Lower leg skin (tissue), 4 donors: ENCODE measurements around the gene CAMTA1. TPM values are rescaled to one million over a fixed set of nuclear protein-coding genes. Genes with fewer than 3 reads are reported as not detected.
A peak's percentile ranks its signal among the peaks of the same experiment; 100 is the strongest.

Source experiments
- DNase-seq, 2 donors: peaks; one replicate each; pipeline ENCODE4 v3.0.0-alpha.2; 2019; ENCODE audit warnings: low spot score in 2 of 2
- H3K4me3 ChIP-seq: fragments of 200-600 bp; sonication (generic); 2 replicates; pipeline ENCODE4 v1.5.1; 2017; ENCODE audit warnings: mild to moderate bottlenecking, low read depth; ENCODE audit not compliant: poor library complexity, severe bottlenecking
- POLR2A ChIP-seq, 2 donors: fragments of 450-650 bp; IDR thresholded peaks; one replicate each; pipeline ENCODE4 v1.6.1; 2016 to 2017; ENCODE audit warnings: antibody characterized with exemption in 2 of 2, mild to moderate bottlenecking in 1 of 2, moderate library complexity in 1 of 2
- WGBS, 2 donors: methylation state at CpG; one replicate each; pipeline ENCODE4 v1.1.5; 2018; 5-methylcytosine and 5-hydroxymethylcytosine counted together
- intact Hi-C: fragments of 100-400 bp; cut with DNase I; formaldehyde crosslinking; loops from one replicate; pipeline ENCODE4 v1.15.0; 2023; ENCODE audit warnings: low total_unique reads
- total RNA-seq, 4 donors: library from RNA; depleted of rRNA; stranded (reverse); fragments of >200 nt; gene quantifications; one replicate each; pipeline ENCODE4 v1.1.0, GENCODE V29; 2016
- TF ChIP-seq, protein P1 (sequence below), 3 donors: fragments of 450-650 bp; IDR thresholded peaks; one replicate each; pipeline ENCODE4 v1.5.1; 2016; ENCODE audit warnings: antibody characterized with exemption in 3 of 3, mild to moderate bottlenecking in 3 of 3, moderate library complexity in 2 of 3

CAMTA1 gene
- total RNA-seq, 4 donors from 2014 or later = 24.4 to 52.3 (median 32.9) TPM

DNA sequence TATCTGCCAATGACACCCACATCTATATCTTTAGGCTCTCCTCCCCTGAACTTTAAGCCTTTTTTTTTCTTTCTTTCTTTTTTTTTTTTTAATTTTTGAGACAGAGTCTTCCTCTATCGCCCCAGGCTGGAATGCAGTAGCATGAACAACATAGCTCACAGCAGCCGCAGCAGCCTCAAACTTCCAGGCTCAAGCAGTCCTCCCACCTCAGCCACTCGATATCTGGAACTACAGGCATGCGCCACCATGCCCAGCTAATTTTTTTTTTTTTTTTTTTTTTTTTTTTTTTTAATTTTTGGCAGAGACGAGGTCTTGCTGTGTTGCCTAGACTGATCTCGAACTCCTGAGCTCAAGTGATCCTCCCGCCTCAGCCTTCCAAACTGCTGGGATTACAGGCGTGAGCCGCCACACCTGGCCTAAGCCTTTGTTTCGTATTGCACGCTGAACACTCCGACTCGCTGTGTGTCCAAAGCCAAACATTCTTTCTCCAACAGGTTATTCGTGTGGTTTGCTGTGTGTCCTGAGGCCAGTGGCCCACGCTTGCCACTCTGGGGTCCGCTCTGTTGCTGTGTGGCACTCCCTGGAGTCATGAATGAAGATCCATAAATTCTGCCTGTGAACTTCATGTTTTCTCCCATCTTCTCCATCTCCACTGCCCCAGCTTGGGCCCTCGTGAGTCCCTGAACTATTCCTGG is 119.4 kb downstream of the CAMTA1 start:
- 72 to 74% methylated on average over 17 of the region's 17 CpGs for WGBS, 2 donors
- peak in 1 of 2 donors; percentile 74 for DNase-seq
- TF ChIP-seq, protein P1, sequence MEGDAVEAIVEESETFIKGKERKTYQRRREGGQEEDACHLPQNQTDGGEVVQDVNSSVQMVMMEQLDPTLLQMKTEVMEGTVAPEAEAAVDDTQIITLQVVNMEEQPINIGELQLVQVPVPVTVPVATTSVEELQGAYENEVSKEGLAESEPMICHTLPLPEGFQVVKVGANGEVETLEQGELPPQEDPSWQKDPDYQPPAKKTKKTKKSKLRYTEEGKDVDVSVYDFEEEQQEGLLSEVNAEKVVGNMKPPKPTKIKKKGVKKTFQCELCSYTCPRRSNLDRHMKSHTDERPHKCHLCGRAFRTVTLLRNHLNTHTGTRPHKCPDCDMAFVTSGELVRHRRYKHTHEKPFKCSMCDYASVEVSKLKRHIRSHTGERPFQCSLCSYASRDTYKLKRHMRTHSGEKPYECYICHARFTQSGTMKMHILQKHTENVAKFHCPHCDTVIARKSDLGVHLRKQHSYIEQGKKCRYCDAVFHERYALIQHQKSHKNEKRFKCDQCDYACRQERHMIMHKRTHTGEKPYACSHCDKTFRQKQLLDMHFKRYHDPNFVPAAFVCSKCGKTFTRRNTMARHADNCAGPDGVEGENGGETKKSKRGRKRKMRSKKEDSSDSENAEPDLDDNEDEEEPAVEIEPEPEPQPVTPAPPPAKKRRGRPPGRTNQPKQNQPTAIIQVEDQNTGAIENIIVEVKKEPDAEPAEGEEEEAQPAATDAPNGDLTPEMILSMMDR (IDR thresholded peaks at IDR 0.05) = no peak
- TF ChIP-seq POLR2A (IDR thresholded peaks at IDR 0.05) = no peak
- no peak overlapping the region for H3K4me3 ChIP-seq
- intact Hi-C loops = no loop called here

DNA sequence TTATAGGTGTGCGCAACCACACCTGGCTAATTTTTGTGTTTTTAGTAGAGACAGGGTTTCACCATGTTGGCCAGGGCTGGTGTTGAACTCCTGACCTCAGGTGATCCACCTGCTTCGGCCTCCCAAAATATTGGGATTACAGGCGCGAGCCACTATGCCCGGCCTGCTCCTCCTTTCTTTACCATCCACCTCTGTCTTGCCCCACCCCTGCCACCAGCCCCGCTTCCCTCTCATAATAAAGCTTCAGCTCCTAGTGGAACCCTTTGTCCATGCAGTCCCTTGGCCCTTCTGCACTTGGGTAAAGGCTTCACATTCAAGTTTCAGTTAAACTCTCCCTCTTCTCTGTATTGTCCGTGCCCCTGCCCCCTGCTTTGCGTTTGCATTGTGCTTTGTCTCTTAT is 120.1 kb downstream of the CAMTA1 start:
- intact Hi-C loops = no loop called here
- WGBS, 2 donors = 88 to 90% methylated on average over 8 of the region's 8 CpGs
- TF ChIP-seq, protein P1 (IDR thresholded peaks at IDR 0.05) = no peak
- TF ChIP-seq POLR2A (IDR thresholded peaks at IDR 0.05) = no peak
- DNase-seq = peak in 1 of 2 donors; percentile 61
- H3K4me3 ChIP-seq = no peak overlapping the region

DNA sequence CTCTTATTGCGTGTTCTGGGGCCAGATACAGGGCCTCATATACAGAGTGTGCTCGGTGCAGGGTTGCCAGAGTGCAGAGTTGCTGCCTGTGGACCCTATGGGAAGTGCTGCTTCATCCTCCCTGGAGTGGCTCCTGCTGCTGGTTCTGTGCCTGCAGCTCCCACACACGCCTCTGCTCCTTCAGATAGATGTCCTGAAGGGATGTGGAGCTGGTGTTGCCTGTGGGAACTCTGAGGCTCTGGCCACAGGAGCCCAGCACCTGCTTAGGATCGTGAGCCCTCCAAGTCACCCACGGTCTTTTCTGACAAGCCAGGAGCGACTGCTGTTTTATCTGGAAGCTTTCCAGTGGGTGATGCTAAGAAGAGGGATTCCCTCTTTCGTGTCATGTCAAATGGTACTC is 120.5 kb downstream of the CAMTA1 start:
- DNase-seq = peak in 1 of 2 donors; percentile 8
- WGBS, 2 donors = 60% methylated on average over 7 of the region's 7 CpGs
- no peak overlapping the region for H3K4me3 ChIP-seq
- intact Hi-C loops = no loop called here
- TF ChIP-seq POLR2A (IDR thresholded peaks at IDR 0.05) = no peak
- TF ChIP-seq, protein P1 (IDR thresholded peaks at IDR 0.05) = no peak

DNA sequence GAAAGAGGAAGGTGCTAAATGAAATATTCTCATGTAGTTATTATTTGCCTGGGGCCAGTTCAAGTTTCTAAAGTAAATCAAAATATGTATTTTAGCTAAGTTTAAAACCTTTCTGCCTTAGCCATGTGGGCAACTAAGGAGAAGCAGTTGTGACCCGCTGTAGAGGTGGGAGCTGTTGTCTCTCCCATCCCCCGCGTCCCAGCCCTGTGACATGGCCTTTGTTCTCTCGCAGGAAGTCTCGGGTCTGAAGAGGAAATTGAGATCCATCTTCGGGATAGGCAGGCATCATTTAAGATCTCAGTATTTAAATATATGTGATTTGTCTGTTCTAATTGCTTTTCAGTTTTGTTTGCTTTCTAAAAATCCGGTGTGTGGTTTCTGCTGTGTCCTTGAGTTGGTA is 121.5 kb downstream of the CAMTA1 start:
- 23 to 37% methylated on average over 7 of the region's 7 CpGs for WGBS, 2 donors
- intact Hi-C loops = no loop called here
- TF ChIP-seq POLR2A (IDR thresholded peaks at IDR 0.05) = no peak
- TF ChIP-seq, protein P1 (IDR thresholded peaks at IDR 0.05) = no peak
- DNase-seq = peak in 1 of 2 donors; percentile 52
- H3K4me3 ChIP-seq = no peak overlapping the region

DNA sequence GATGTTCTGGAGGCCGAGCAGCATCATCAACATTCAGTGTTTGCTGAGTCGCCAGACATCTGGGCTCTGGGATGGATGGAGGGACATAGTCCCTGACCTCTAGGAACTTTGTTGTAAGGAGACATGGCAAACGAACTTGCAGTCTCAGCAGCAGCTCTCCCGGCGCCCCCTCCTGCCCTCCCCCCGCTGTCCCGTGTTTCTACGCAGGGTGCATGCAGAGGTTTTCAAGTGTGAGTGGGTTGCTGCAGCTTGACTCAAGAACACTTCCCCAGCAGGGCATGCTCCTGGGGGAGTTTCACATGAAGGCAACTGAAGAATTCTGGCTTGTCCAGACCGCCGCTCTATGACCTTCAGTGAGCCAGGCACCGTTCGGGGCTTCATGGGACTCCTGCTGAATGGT is 121.9 kb downstream of the CAMTA1 start:
- TF ChIP-seq, protein P1 (IDR thresholded peaks at IDR 0.05) = no peak
- no peak for TF ChIP-seq POLR2A (IDR thresholded peaks at IDR 0.05)
- intact Hi-C loops = no loop called here
- 74 to 79% methylated on average over 12 of the region's 12 CpGs for whole genome bisulfite sequencing, 2 donors

More for the DNA sequence above, 121.9 kb downstream of the CAMTA1 start:
- no peak overlapping the region for H3K4me3 ChIP-seq
- DNase-seq = peak in 1 of 2 donors; percentile 72
